GM12801 (cell line): ENCODE results near the gene ZBTB6.

Source experiments
- CTCF ChIP-seq: IDR thresholded peaks from one replicate; pipeline ENCODE4 v1.5.1; 2011; ENCODE audit warnings: control low read depth; ENCODE audit not compliant: insufficient read length; ENCODE audit errors: extremely low read depth

The ZBTB6 gene

GRCh38 chr9:122912671-122912963 is 506 bp downstream of the ZBTB6 start:
- no peak for TF ChIP-seq CTCF

- no peak for TF ChIP-seq CTCF
Measured at GRCh38 chr9:122904823-122905710, 8.1 kb downstream of the ZBTB6 start, which contains the start of gene RC3H2. Gene RC3H2, minus strand, starts transcription at chr9:122905359. Its CDS starts 7,850 bp downstream, at chr9:122897509.

GRCh38 chr9:122904466-122904822 is 8.7 kb downstream of the ZBTB6 start:
- no peak for TF ChIP-seq CTCF

GRCh38 chr9:122900791-122901190 is 12.3 kb downstream of the ZBTB6 start:
- no peak for TF ChIP-seq CTCF

- TF ChIP-seq CTCF: no peak
Measured at GRCh38 chr9:122897969-122898368, 15.2 kb downstream of the ZBTB6 start.

- no peak for TF ChIP-seq CTCF
Measured at GRCh38 chr9:122888480-122888879, 24.6 kb downstream of the ZBTB6 start.

GRCh38 chr9:122883125-122883524 is 30.0 kb downstream of the ZBTB6 start:
- TF ChIP-seq CTCF: no peak
